ENCODE measurements around the gene KRT2. TPM values are rescaled to one million over a fixed set of nuclear protein-coding genes. Genes with fewer than 3 reads are reported as not detected.

KRT2 gene
- total and polyA plus RNA-seq, 10 of the 15 experiments (the other 5 are each of a cell fraction or from before 2014, with no cell fraction given): 0.08 to 0.12 TPM; not detected in 8

- Histone ChIP-seq H3K4me2 (ENCODE audit: control insufficient read depth, insufficient read depth) (no peak overlapping the region), H3K4me3 (no peak overlapping the region), H3K9ac (ENCODE audit: control insufficient read depth, insufficient read depth, low read length) (no peak overlapping the region), H3K27me3 (replicated peaks in 1 of 2; ENCODE audit: control insufficient read depth in 2 of 2, insufficient read depth in 2 of 2, low read length in 1 of 2) (peaks cover 0 to 3% of the 10 kb centered on the region in 2 experiments; a peak in 3 of 4 replicates), H4K20me1 (ENCODE audit: control insufficient read depth, insufficient read depth) (no peaks in the 10 kb centered on the region), H3K27ac (ENCODE audit: control insufficient read depth, insufficient read depth) (no peak overlapping the region), H3K9me3 (replicated peaks; ENCODE audit: control insufficient read depth, insufficient read depth, low read length) (no peaks in the 10 kb centered on the region), H3K4me1 (ENCODE audit: control insufficient read depth, insufficient read depth, low read length) (no peaks in the 10 kb centered on the region), H2AFZ (ENCODE audit: control insufficient read depth, low read depth, low read length) (no peak overlapping the region), H3K36me3 (ENCODE audit: control insufficient read depth in 2 of 2, insufficient read depth in 2 of 2, low read length in 1 of 2) (no peaks in the 10 kb centered on the region), H3K79me2 (ENCODE audit: control insufficient read depth, insufficient read depth, low read length) (no peaks in the 10 kb centered on the region)
- DNase-seq (ENCODE audit: low read depth, low spot score) (no peak), FAIRE-seq (no peak), ATAC-seq (no peak)
- 22% methylated on average over 9 of the region's 9 CpGs for WGBS (ENCODE audit: insufficient coverage, insufficient replicate concordance, low lambda C conversion rate, missing lambda C conversion rate)
- RAD21 ChIA-PET (ENCODE audit: unreplicated experiment): no interaction called here
- in situ Hi-C loops (cut with MboI) (no loop called here), intact Hi-C loops (cut with micrococcal nuclease; ENCODE audit: unreplicated experiment) (no loop called here)
- no TSS peak for BruUV-seq (replicated peaks)
- CTCF ChIA-PET: no interaction called here
- POLR2A ChIA-PET: no interaction called here
- SMC1A ChIA-PET (ENCODE audit: uncharacterized antibody, unreplicated experiment): no interaction called here
- TF ChIP-seq FOXM1 (IDR thresholded peaks at IDR 0.05; ENCODE audit: low read depth, low read length) (no peak), ZNF622 (IDR thresholded peaks at IDR 0.05) (no peak), ZBED1 (IDR thresholded peaks at IDR 0.05; ENCODE audit: borderline replicate concordance) (no peak), WRNIP1 (IDR thresholded peaks at IDR 0.05; ENCODE audit: borderline replicate concordance, low read depth, low read length) (no peak), PML (IDR thresholded peaks at IDR 0.05; ENCODE audit: low read length) (no peak), ZNF24 (IDR thresholded peaks at IDR 0.05) (no peak), SP1 (IDR thresholded peaks at IDR 0.05; ENCODE audit: low read depth, low read length) (no peak), ZNF207 (IDR thresholded peaks at IDR 0.05; ENCODE audit: borderline replicate concordance) (no peak), CEBPB (IDR thresholded peaks at IDR 0.05; ENCODE audit: borderline replicate concordance in 1 of 2, low read depth in 2 of 2, low read length in 2 of 2) (no peak), HDGF (IDR thresholded peaks at IDR 0.05) (no peak), STAT1 (conservative IDR thresholded peaks at IDR 0.05) (no peak), E2F8 (IDR thresholded peaks at IDR 0.05; ENCODE audit: low read depth, partially characterized antibody) (no peak), PRDM15 (CRISPR knock-in tag; IDR thresholded peaks at IDR 0.05) (no peak), CBX3 (IDR thresholded peaks at IDR 0.05; ENCODE audit: borderline replicate concordance, low read depth) (no peak), NBN (IDR thresholded peaks at IDR 0.05) (no peak), PKNOX1 (IDR thresholded peaks at IDR 0.05) (no peak), MEF2A (IDR thresholded peaks at IDR 0.05; ENCODE audit: insufficient read depth, low read depth, low read length) (no peak), NFIC (IDR thresholded peaks at IDR 0.05; ENCODE audit: low read depth, low read length) (no peak)
Observed at GRCh38 chr12:52613384-52614030, 38.5 kb downstream of the KRT2 start.

Data from GM12878 (cell line).